ENCODE data around the gene GPR157.

- TF ChIP-seq, protein P1, sequence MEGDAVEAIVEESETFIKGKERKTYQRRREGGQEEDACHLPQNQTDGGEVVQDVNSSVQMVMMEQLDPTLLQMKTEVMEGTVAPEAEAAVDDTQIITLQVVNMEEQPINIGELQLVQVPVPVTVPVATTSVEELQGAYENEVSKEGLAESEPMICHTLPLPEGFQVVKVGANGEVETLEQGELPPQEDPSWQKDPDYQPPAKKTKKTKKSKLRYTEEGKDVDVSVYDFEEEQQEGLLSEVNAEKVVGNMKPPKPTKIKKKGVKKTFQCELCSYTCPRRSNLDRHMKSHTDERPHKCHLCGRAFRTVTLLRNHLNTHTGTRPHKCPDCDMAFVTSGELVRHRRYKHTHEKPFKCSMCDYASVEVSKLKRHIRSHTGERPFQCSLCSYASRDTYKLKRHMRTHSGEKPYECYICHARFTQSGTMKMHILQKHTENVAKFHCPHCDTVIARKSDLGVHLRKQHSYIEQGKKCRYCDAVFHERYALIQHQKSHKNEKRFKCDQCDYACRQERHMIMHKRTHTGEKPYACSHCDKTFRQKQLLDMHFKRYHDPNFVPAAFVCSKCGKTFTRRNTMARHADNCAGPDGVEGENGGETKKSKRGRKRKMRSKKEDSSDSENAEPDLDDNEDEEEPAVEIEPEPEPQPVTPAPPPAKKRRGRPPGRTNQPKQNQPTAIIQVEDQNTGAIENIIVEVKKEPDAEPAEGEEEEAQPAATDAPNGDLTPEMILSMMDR (conservative IDR thresholded peaks at IDR 0.05; ENCODE audit: low read depth in 2 of 2), result no peak
- TF ChIP-seq POLR2AphosphoS5 (IDR thresholded peaks at IDR 0.05; ENCODE audit: low read depth) (no peak), EZH2 (IDR thresholded peaks at IDR 0.05; ENCODE audit: low read depth, unreplicated experiment) (no peak), JUNB (IDR thresholded peaks at IDR 0.05; ENCODE audit: unreplicated experiment) (no peak), EZH2phosphoT487 (IDR thresholded peaks at IDR 0.05; ENCODE audit: unreplicated experiment) (no peak), CREB1 (CRISPR knock-in tag; IDR thresholded peaks at IDR 0.05; ENCODE audit: low read depth) (no peak), NANOG (IDR thresholded peaks at IDR 0.05; ENCODE audit: borderline replicate concordance) (no peak), STAT1 (IDR thresholded peaks at IDR 0.05; ENCODE audit: unreplicated experiment) (no peak), ZNF114 (CRISPR knock-in tag; IDR thresholded peaks at IDR 0.05) (no peak)
- TF ChIP-seq, protein P2, sequence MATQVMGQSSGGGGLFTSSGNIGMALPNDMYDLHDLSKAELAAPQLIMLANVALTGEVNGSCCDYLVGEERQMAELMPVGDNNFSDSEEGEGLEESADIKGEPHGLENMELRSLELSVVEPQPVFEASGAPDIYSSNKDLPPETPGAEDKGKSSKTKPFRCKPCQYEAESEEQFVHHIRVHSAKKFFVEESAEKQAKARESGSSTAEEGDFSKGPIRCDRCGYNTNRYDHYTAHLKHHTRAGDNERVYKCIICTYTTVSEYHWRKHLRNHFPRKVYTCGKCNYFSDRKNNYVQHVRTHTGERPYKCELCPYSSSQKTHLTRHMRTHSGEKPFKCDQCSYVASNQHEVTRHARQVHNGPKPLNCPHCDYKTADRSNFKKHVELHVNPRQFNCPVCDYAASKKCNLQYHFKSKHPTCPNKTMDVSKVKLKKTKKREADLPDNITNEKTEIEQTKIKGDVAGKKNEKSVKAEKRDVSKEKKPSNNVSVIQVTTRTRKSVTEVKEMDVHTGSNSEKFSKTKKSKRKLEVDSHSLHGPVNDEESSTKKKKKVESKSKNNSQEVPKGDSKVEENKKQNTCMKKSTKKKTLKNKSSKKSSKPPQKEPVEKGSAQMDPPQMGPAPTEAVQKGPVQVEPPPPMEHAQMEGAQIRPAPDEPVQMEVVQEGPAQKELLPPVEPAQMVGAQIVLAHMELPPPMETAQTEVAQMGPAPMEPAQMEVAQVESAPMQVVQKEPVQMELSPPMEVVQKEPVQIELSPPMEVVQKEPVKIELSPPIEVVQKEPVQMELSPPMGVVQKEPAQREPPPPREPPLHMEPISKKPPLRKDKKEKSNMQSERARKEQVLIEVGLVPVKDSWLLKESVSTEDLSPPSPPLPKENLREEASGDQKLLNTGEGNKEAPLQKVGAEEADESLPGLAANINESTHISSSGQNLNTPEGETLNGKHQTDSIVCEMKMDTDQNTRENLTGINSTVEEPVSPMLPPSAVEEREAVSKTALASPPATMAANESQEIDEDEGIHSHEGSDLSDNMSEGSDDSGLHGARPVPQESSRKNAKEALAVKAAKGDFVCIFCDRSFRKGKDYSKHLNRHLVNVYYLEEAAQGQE (IDR thresholded peaks at IDR 0.05; ENCODE audit: unreplicated experiment), result no peak
- TF ChIP-seq, protein P3, sequence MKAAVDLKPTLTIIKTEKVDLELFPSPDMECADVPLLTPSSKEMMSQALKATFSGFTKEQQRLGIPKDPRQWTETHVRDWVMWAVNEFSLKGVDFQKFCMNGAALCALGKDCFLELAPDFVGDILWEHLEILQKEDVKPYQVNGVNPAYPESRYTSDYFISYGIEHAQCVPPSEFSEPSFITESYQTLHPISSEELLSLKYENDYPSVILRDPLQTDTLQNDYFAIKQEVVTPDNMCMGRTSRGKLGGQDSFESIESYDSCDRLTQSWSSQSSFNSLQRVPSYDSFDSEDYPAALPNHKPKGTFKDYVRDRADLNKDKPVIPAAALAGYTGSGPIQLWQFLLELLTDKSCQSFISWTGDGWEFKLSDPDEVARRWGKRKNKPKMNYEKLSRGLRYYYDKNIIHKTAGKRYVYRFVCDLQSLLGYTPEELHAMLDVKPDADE (IDR thresholded peaks at IDR 0.05), result no peak
Observed at GRCh38 chr1:9115351-9116205, 13.3 kb downstream of the GPR157 start.
